Keratinocyte (primary cell): ENCODE results near the gene GABRB1. TPM values are rescaled to one million over a fixed set of nuclear protein-coding genes. Genes with fewer than 3 reads are reported as not detected.

Experiments
- DNase-seq: peaks from one replicate; pipeline ENCODE4 v3.0.0-alpha.2; 2011; ENCODE audit warnings: low read depth, missing footprints, low spot score
- FAIRE-seq: peaks from 2 replicates; lab custom pipeline; 2011; peaks lifted over from hg19 to GRCh38; lab: Jason Lieb, UNC
- H2AFZ ChIP-seq: 2 replicates; pipeline ENCODE4 v1.6.0; 2012; ENCODE audit warnings: low read length, control low read depth, inconsistent platforms; ENCODE audit not compliant: control insufficient read depth
- H3K27ac ChIP-seq: 2 replicates; pipeline ENCODE4 v1.5.1; 2011; ENCODE audit warnings: low read length; ENCODE audit not compliant: control insufficient read depth, insufficient read depth
- H3K27me3 ChIP-seq: 3 replicates; pipeline ENCODE4 v1.6.0; 2011; ENCODE audit warnings: low read length; ENCODE audit not compliant: control insufficient read depth, insufficient read depth; ENCODE audit errors: extremely low read depth
- H3K36me3 ChIP-seq, 2 experiments: 2 replicates in 1 of 2; 3 replicates in 1 of 2; pipeline ENCODE4 v1.5.1; 2011; ENCODE audit warnings: low read length in 2 of 2, mild to moderate bottlenecking in 1 of 2; ENCODE audit not compliant: control insufficient read depth in 2 of 2, insufficient read depth in 2 of 2; ENCODE audit errors: extremely low read depth in 1 of 2
- H3K4me1 ChIP-seq: 3 replicates; pipeline ENCODE4 v1.5.1; 2011; ENCODE audit warnings: low read length; ENCODE audit not compliant: control insufficient read depth, insufficient read depth; ENCODE audit errors: extremely low read depth
- H3K4me2 ChIP-seq: 3 replicates; pipeline ENCODE4 v1.6.0; 2011; ENCODE audit warnings: low read depth, low read length; ENCODE audit not compliant: control insufficient read depth, insufficient read depth; ENCODE audit errors: extremely low read depth
- H3K4me3 ChIP-seq, 3 experiments: fragments of 200-600 bp in 1 of 3; sonication (generic) in 1 of 3; 2 replicates in 2 of 3; 3 replicates in 1 of 3; pipeline ENCODE4 v1.5.1; 2011 to 2016; ENCODE audit warnings: low read length in 3 of 3, mild to moderate bottlenecking in 3 of 3, control low read depth in 2 of 3, inconsistent platforms in 1 of 3, low read depth in 1 of 3, mixed read lengths in 1 of 3, mixed run types in 1 of 3, moderate library complexity in 1 of 3; ENCODE audit not compliant: control insufficient read depth in 2 of 3, insufficient read depth in 2 of 3; ENCODE audit errors: extremely low read depth in 1 of 3
- H3K79me2 ChIP-seq: 2 replicates; pipeline ENCODE4 v1.6.0; 2012; ENCODE audit warnings: low read length; ENCODE audit not compliant: control insufficient read depth, insufficient read depth
- H3K9ac ChIP-seq: 3 replicates; pipeline ENCODE4 v1.6.0; 2011; ENCODE audit warnings: low read length; ENCODE audit not compliant: control insufficient read depth, insufficient read depth; ENCODE audit errors: extremely low read depth
- H3K9me1 ChIP-seq: 3 replicates; pipeline ENCODE4 v1.6.0; 2011; ENCODE audit warnings: low read length; ENCODE audit not compliant: control insufficient read depth, insufficient read depth; ENCODE audit errors: extremely low read depth
- H3K9me3 ChIP-seq: 2 replicates; pipeline ENCODE4 v1.5.1; 2012; ENCODE audit warnings: low read depth, low read length; ENCODE audit not compliant: control insufficient read depth
- H4K20me1 ChIP-seq: 3 replicates; pipeline ENCODE4 v1.6.0; 2011; ENCODE audit warnings: low read length; ENCODE audit not compliant: control insufficient read depth, insufficient read depth; ENCODE audit errors: extremely low read depth
- CTCF ChIP-seq, 3 experiments: IDR thresholded peaks in 1 of 3; conservative IDR thresholded peaks in 1 of 3; optimal IDR thresholded peaks in 1 of 3; 2 replicates in 2 of 3; 3 replicates in 1 of 3; pipeline versions ENCODE3 to v1.5.1; 2011; ENCODE audit warnings: low read length in 3 of 3, mild to moderate bottlenecking in 3 of 3, moderate library complexity in 2 of 3, control low read depth in 1 of 3, inconsistent platforms in 1 of 3; ENCODE audit not compliant: insufficient read depth in 2 of 3; ENCODE audit errors: extremely low read depth in 1 of 3
- EZH2 ChIP-seq: IDR thresholded peaks from one replicate; pipeline ENCODE4 v1.6.1; 2012; ENCODE audit warnings: inconsistent platforms, mild to moderate bottlenecking, low read length, moderate library complexity
- dilution Hi-C: fragments of 300-500 bp; cut with MboI; formaldehyde crosslinking; loops from one replicate; pipeline ENCODE4 v1.7.0; 2020; ENCODE audit warnings: low sequenced_read_pairs; ENCODE audit not compliant: extremely low pct_ligation_motif_present
- polyA plus RNA-seq, 5 experiments: library from polyadenylated mRNA; depleted of rRNA in 3 of 5; stranded (reverse) in 3 of 5; stranded (forward) in 1 of 5; unstranded in 1 of 5; fragments of >200 nt; gene quantifications; 1 replicate in 1 of 5; 2 replicates in 3 of 5; 3 replicates in 1 of 5; pipeline versions ENCODE4 v1.2.1 to v1.2.3, GENCODE V29; 2011 to 2012; ENCODE audit warnings: missing spikeins in 2 of 5, low read depth in 1 of 5, low replicate concordance in 1 of 5

The GABRB1 gene
- polyA plus RNA-seq, 1 donor (not counting 4 experiments of a cell fraction or from before 2014, with no cell fraction given), result not detected

- Histone ChIP-seq H3K4me1 (no peaks in the 10 kb centered on the region), H3K27me3 (no peaks in the 10 kb centered on the region), H3K36me3 (no peaks in the 10 kb centered on the region), H3K4me3 (no peak overlapping the region), H3K4me2 (no peak overlapping the region), H3K9me3 (no peaks in the 10 kb centered on the region), H3K9me1 (no peaks in the 10 kb centered on the region), H3K9ac (no peak overlapping the region), H2AFZ (no peak overlapping the region), H4K20me1 (no peaks in the 10 kb centered on the region), H3K27ac (no peak overlapping the region), H3K79me2 (no peaks in the 10 kb centered on the region)
- dilution Hi-C loops, result no loop called here
- TF ChIP-seq CTCF (optimal IDR thresholded peaks at IDR 0.05 in 1 of 3, IDR thresholded peaks at IDR 0.05 in 1 of 3, conservative IDR thresholded peaks at IDR 0.05 in 1 of 3; ENCODE audit: extremely low read depth in 1 of 3, insufficient read depth in 2 of 3, low read length in 3 of 3), result no peak
- no peak for TF ChIP-seq EZH2
- FAIRE-seq, result no peak
- no peak for DNase-seq
These were observed 13.9 kb upstream of the GABRB1 start for GRCh38 chr4:47017494-47017893.

- no peaks in the 10 kb centered on the region for H3K9me1 ChIP-seq
- peaks cover 14% of the 10 kb centered on the region for H3K27me3 ChIP-seq
- no peak for TF ChIP-seq CTCF (optimal IDR thresholded peaks at IDR 0.05 in 1 of 3, IDR thresholded peaks at IDR 0.05 in 1 of 3, conservative IDR thresholded peaks at IDR 0.05 in 1 of 3; ENCODE audit: extremely low read depth in 1 of 3, insufficient read depth in 2 of 3, low read length in 3 of 3)
- TF ChIP-seq EZH2, result no peak
- dilution Hi-C loops, result no loop called here
- peak overlapping the region; percentile 22 to 81 (median 62) for H3K4me3 ChIP-seq
- no peaks in the 10 kb centered on the region for H4K20me1 ChIP-seq
- H3K4me1 ChIP-seq, result peaks cover 8% of the 10 kb centered on the region
- H2AFZ ChIP-seq, result peak overlapping the region; percentile 84
- H3K9ac ChIP-seq, result peak overlapping the region; percentile 24
- H3K36me3 ChIP-seq, result no peaks in the 10 kb centered on the region
- H3K79me2 ChIP-seq, result no peaks in the 10 kb centered on the region
- H3K4me2 ChIP-seq, result peak overlapping the region; percentile 98
- H3K27ac ChIP-seq, result no peak overlapping the region
- DNase-seq (no peak), FAIRE-seq (no peak)
- H3K9me3 ChIP-seq, result no peaks in the 10 kb centered on the region
These were observed 511 bp downstream of the GABRB1 start for GRCh38 chr4:47031751-47032404.
